HG03097 (cell line): ENCODE measurements around the gene KRT84.
"Not testable (repeated sequence)": the region's sequence is repeated elsewhere in the genome, so short reads cannot be mapped to it uniquely, and the experiment has no call there.

ENCODE experiments used
- ATAC-seq: cut with Tn5 transposase; IDR thresholded peaks from one replicate; pipeline ENCODE4 v1.9.1; 2021; ENCODE audit not compliant: unreplicated experiment, low FRiP score

Gene KRT84

DNA sequence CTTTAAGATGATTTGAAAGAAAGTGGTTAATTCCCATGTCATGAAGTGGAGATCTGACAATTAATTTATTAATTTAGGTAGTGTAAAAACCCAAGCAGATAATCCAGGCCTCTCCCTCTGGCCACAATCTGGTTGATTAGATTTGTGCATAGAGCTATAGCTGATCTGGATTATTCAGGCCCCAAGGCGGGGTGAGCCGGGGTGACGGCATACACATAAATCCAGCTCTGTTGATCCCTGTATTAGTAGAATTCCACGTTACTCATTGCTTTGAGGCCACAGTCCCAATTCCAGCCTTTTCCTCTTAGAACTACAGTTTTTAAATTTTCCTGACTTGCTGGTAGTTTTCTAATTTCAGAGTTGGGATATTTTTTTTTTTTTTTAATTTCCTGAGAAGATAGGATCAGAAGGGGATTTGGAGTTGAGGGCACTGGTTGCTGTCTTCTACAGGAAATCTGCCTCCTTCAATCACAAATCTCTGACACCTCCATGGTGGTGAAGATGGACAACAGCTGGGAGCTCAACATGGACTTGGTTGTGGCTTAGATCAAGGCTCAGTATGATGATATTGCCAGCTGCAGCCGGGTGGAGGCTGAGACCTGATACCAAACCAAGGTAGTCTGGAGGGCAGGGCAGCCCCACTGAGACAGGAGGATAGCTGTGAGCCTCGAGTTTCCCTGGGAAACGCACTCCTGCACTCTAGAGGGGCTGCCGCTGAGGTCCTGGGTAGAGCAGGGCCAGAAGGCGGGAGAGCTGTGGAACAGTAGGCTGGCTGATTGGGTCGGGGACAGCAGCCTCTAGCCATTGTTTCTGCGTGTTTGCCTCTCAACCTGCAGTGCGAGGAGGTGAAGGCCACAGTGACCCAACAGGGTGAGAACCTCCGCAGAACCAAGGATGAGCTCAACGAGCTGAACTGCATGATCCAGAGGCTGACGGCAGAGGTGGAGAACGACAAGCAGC is 37.6 kb downstream of the KRT84 start:
- ATAC-seq, result no peak

DNA sequence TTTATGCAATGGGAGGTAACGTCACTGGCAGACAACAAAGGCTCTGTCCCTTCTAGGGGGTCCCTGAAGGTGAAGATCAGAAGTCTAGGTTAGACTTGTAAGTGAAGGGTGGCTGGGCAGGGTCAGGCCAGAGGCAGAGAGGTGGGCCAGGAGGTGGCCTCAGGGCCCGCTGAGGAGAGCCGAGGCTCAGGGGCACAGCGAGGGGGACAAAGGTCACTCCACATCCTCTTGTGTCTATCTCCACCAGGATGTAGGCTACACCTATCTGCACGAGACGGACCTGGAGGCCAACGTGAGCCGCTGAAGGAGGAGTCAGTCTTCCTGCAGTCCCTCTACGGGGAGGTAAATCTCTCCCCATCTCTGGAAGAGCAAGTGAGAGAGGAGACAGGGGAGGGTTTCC is 38.4 kb downstream of the KRT84 start:
- no peak for ATAC-seq

DNA sequence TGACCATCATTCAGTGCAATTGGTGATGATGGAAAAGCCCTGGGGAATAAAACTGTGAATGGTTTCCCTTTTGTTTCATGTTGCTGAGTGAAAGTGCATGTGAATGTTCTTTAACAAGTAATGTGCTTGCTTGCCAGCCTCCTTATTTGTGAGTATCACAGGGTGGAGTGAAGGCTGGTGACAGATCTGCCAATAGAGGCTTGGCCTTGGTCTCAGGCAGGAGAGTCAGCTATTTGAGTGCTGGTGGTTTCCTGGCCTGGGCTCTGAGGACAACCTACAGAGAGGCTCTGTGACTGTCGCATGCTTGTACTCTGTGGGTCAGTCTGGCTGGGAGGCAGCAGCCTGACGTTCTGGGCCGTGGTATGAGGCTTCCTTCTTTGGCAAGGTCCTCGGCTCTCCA is 38.9 kb downstream of the KRT84 start:
- no peak for ATAC-seq

DNA sequence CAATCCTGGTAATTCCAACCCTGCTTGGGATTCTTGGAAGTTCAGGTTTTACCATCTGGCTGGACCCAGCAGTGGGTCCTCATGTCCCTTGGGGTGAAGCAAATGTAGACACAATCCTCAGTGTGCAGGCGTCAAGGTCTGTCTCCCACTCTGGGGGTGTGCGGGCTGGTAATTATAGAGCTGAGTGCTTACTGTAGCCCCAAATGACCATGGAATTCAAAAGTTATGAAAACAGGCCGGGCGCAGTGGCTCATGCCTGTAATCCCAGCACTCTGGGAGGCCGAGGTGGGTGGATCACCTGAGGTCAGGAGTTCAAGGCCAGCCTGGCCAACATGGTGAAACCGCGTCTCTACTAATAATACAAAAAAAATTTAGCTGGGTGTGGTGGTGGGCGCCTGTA is 40.4 kb downstream of the KRT84 start:
- not testable (repeated sequence) for ATAC-seq

DNA sequence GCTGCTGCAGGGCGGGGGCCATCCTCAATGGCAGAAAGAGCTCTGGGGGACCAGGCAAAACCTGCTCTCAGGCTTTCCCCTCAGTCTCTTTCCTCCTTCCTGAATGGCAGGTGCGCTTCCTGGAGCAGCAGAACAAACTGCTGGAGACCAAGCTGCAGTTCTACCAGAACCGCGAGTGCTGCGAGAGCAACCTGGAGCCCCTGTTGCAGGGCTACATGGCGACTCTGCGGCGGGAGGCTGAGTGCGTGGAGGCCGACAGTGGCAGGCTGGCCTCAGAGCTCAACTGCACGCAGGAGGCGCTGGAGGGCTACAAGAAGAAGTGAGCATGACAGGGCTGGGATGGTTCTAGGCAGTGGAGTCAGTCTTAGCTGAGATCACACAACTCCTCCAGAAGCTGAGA is 41.3 kb downstream of the KRT84 start:
- no peak for ATAC-seq

DNA sequence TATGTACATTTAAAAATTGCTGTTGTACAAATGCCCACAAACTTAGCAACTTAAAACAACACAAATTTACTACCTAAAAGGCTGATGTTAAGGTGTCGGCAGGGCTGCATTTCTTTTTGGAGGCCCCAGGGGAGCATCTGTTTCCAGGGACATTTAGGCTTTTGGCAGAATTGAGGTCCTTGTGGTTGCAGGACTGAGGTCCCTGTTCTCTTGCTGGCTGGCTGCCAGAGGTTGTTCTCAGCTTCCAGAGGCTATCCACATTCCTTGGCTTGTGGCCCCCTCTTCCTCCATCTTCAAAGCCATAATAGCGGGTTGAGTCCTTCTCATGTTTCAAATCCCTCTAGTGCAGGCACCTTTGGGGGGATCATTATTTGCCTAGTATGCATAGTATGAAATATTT is 41.9 kb downstream of the KRT84 start:
- no peak for ATAC-seq

DNA sequence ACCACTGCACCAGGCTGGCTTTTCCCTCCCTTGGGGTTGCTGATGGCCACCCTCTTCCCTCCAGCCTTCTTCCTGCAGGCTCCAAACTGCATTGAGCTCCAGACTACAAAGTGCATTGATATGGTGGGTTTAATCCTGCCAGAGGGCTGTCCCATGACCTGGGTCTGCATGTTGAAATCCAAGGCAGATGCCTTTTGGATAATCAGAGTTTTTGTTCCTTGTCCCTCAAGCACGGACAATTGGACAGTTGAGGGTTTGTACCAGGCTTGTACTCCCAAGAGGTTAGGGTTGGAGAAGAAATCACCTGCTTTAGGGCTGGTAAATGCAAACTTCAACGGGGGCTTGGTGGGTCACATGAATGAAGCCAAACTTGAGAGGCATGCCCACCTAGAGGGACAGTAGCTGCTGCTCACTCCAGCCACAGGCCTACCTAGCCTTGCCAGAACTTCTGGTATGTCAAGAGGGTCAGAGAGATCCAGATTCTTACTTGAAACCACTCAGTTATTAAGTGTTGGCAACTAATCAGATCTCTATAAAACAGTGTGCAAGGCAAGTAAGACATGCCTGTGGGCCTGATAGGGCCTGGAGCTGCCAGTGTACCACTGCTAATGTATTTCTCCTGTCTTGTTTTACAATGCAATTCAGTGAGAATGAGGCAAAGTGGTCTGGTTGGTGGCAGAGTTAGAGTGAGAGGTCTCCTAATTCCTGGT is 42.5 kb downstream of the KRT84 start:
- no peak for ATAC-seq

DNA sequence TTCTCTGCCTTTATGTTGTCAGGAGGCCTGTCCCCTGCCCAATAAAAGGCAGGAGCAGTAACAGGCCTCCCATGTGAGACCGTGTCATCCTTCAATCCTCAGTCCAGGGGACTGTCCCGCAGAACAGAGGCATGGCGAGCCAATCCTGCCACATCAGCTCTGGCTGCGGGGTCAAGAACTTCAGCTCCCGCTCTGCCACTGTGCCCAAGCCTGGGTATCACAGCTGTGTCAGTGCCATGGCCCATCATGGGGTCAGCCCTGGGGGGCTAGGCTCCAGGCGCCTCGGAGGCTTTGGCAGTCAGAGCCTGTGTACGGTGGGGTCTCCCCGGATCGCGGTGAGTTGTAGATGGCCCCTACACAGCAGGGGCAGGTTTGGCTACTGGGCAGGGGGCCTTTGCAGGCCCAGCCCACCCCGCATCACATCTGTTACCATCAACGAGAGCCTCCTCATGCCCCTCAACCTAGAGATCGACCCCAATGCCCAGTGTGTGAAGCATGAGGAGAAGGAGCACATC is 44.3 kb downstream of the KRT84 start:
- ATAC-seq, result no peak

DNA sequence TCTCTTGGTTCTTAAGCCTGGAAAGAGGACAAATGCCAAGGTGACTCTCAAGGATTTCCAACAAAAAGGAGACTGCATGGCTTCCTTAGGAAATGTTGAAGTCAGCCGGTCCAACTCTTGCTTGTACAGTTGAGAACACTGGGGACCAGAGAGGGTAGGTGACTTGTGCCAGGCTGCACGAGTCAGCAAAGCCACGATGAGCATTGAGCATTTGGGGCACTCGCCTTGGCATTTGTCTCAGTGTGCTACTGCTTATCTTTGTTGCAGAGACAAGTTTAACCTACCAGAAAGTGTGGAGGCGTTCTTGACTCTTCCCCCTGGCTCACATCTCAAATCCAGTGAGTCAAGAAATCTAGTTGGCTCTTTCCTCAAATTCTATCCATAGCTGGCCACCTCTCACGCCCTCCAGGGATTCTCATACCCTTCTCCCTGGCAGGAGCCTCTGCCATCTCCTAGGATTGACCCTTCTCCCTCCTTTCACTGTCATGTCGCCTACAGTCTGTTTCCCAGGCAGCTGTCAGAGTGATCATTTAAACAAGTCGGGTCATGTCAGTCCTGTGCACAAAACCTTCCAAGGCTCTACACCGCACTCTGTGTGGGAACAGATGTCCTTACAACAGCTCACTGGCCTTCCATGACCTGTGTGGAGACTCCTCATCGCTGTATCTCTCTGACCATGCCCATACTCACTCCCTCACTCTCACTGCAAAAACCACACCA is 47.1 kb downstream of the KRT84 start:
- ATAC-seq, result no peak

DNA sequence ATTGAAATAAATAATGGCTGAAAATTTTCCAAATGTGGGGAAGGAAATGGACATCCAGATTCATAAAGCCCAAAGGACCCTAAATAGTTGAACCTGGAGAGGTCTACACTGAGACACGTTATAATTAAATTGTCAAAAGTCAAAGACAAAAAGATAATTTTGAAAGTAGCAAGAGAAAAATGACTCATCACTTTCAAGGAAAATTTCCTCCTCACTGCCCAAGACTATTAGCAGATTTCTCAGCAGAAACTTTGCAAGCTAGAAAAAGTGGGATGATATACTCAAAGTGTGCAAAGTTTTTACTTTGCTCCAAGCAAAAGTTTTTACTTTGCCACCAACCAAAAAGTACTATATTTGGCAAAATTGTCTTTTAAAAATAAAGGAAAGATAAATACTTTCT is 48.4 kb downstream of the KRT84 start:
- ATAC-seq, result no peak

DNA sequence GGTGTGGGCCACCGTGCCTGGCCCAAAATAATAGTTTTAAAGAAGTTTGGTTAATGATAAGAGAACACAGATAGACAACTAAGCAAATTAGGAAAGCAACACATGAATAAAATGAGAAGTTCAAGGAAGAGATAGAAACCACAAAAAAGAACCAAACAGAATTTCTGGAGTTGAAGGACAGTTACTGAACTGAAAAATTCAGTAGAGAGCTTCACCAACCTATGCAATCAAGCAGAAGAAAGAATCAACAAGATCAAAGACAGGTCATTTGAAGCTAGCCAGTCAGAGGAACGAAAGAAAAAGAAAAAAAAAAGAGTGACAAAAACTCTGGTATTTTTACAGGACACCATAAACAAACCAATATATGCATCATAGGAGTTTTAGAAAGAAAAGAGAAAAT is 48.8 kb downstream of the KRT84 start:
- ATAC-seq, result no peak

DNA sequence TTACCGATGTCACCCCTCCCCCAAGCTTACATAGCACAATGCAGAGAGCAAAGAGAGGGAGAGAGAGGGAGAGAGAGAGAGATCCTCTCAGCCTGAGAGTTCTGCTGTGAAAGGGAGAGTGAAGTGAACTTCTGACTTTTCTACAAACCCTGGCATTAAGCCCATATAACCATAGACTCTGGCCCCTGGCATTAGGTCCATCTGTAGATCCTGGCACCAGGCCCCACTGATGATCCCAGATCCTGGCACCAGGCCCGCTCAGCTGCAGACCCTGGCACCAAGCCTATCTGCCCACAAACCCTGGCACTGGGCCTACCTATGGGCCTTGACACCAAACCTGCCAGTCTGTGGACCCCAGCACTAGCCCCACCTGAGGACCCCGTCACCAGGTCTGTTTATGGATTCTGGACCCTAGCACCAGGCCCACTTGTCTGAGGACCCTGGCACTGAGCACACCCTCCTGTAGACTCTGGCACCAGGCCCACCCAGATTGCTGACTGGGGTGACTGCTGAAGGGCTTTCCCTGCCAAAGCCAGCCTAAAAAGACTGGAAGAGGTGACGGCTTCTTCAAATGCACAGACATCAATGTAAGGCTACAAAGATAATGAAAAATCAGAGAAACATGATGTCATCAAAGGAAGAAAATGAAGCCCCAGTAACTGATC is 49.7 kb downstream of the KRT84 start:
- no peak for ATAC-seq

DNA sequence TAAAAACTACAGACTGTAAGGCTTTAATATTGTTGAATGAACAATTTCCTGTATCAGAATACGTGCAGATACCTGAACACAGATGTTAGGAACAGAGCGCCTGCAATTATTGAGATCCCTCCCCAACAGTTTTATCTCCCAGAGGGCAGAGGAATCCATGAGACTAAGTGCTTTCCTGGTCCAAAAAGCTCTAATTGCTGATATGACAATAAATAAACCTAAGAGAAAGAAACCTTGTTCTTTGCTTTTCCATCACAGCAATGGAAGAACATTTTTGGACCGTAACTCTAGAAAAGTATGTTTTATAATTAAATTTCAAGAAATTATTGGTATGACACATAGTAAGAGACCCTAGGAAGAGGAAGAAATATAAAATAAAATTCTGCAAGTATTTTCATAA is 51.3 kb downstream of the KRT84 start:
- ATAC-seq, result no peak

DNA sequence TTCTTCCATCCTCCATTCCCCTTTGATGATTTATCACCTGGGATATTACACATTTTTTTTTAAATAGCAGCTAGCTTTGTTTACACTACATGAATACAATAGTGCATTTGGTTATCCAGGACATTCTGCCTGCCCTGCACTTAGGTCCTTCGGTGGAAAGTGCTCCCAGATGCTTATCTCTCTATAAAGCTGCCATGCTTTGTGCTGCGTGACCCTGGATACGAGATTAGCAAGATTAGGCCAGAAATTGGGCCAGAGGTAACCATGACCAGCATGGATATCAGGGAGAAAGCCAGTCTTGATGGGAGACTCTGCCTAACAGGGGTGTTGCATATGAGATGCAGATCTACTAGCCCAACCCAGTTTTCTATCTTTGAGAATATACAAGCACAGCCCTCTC is 52.1 kb downstream of the KRT84 start:
- ATAC-seq, result no peak

DNA sequence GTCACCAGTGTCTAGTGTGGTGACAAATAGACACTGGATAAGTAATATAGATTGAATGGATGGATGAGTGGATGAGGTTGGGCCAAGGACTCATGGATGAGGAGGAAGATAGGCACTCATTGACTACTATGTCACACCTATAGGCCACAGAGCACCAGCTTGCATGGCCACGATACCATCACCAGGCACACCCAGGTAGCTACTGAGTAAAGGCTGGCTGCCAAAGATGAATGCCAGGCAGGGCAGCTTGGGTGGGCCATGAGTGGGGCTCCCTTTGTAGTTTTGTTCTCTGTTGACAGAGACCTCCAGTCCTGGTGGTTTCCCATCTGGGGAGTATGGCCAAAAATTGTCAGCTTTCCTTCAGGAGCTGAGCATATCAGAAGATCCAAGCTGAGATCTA is 53.1 kb downstream of the KRT84 start:
- ATAC-seq, result no peak

DNA sequence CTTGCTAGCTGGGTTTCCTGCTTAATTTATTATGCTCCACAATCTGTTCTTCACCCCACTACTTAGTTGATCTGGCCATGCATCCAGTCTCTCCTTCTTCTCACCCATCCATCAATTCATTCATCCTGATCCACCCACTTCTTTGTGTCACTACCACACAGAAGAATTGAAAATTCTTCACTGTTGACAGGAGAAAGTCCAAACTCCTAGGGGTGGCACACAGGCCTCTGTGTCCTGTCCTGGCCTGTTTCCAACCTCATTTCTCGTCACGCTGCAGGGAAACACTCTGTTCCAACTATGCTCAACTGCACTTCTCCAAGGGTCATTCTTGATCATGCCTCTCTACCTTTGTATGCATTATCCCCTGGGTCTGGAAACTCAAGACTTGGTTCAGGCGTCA is 53.6 kb downstream of the KRT84 start:
- no peak for ATAC-seq

DNA sequence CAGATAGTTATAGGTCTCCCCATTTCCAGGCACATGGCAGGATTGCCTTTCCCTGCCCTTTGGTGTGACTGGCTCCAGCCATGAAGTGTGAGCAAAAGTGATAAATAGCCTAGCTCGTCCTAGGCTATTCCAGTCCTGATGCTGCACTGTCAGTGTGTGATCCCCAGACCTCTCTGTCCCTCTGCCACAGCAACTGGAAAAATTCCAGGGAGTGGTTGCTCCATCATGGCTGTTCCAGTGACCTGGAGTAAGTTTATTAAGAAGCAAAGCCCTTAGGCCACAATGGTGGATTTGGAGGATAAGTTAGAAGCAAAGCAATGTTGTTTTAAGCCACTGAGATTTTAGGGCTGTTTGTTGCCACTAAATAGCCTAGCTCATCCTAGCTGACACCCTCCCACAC is 54.4 kb downstream of the KRT84 start:
- ATAC-seq, result no peak

DNA sequence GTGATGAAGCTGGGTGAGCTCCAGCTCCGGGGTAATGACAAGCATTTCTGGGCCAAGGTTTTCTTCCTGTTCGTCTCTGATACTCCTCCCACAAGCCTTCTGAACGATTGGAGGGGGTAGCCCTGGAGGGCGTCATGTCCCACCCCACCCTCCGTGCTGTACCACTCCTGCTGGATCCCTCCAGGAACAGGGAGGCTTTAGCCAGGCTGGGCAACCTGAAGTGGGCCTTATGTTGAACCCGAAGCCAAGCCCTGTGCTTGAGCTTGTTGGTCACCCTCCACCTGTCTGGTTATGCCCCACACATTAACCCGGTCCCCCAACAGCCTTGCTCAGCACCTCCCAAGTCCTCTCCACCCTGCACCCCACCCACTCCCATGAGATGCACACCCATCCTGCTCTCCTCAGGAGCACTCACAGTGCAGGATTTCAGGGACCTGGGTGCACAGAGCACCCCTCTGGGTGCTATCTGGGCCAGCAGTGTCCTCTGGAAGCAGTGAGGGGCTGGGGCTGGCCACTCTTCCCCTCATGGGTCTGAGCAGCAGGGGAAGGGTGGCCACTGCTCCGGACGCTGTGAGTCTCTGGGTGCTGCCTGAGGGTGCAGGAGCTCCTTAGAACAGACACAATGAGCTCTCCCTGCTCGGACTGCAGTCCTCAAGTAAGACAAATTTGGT is 57.5 kb downstream of the KRT84 start:
- ATAC-seq, result no peak
